Panc1 (cell line): Measurements from ENCODE around the gene MICALL2.

Source experiments
- POLR2AphosphoS5 ChIP-seq: IDR thresholded peaks from 2 replicates; pipeline ENCODE4 v1.6.1; 2012; ENCODE audit warnings: mild to moderate bottlenecking, low read depth, low read length, moderate library complexity
- TF ChIP-seq, protein P1 (sequence below): fragments of 450-650 bp; IDR thresholded peaks from 2 replicates; pipeline ENCODE4 v1.5.1; 2017; ENCODE audit warnings: mild to moderate bottlenecking

DNA sequence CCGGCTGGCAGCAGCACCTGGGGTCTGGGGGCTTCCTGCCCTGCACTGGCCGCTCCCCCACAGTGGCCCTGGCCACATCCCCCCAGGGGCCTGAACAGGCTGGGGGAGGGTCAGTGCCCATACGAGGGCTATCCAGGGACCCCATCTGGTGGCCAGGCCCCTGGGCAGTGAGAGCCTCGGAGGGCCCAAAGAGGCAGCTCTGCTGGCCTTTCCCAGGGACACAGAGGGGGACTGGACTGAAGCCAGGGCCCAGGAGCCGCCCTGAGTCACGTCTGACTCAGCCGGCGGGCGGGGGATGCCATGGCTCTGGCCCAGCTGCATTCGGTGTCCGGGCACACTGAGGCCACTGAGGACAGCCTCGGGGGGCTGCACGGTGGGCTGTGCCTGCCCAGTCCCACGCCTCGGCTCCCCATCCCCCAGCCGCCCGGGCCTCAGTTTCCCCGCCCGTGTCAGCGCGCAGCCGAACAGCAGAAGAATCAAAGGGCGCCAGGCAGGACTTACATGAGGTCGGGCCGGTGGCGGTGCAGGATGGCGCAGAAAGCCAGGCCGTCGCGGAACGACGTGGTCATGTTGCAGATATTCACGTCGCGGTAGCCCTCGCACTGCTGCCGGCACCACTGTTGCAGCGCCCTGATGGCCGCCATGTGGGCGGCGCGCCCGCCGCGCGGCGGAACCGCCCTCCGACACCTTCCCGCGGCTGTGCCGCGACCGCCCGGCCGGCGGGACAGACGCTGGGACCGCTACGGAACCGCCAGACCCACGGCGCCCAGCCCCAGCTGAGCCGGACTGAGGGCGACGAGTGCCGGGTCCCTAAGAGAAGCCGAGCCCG, at the start of gene MICALL2:
- TF ChIP-seq, protein P1, sequence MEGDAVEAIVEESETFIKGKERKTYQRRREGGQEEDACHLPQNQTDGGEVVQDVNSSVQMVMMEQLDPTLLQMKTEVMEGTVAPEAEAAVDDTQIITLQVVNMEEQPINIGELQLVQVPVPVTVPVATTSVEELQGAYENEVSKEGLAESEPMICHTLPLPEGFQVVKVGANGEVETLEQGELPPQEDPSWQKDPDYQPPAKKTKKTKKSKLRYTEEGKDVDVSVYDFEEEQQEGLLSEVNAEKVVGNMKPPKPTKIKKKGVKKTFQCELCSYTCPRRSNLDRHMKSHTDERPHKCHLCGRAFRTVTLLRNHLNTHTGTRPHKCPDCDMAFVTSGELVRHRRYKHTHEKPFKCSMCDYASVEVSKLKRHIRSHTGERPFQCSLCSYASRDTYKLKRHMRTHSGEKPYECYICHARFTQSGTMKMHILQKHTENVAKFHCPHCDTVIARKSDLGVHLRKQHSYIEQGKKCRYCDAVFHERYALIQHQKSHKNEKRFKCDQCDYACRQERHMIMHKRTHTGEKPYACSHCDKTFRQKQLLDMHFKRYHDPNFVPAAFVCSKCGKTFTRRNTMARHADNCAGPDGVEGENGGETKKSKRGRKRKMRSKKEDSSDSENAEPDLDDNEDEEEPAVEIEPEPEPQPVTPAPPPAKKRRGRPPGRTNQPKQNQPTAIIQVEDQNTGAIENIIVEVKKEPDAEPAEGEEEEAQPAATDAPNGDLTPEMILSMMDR: no peak
- peak; percentile 99 for TF ChIP-seq POLR2AphosphoS5
